ENCODE results near the gene MC1R. TPM values are rescaled to one million over a fixed set of nuclear protein-coding genes. Genes with fewer than 3 reads are reported as not detected.

Gene MC1R
- total RNA-seq, 1 donor from 2014 or later, result 2.9 TPM

GRCh38 chr16:89907055-89907814 is 11.4 kb upstream of the MC1R start:
- DNase-seq (ENCODE audit: low spot score), result no peak
- peaks cover 26% of the 10 kb centered on the region for H3K36me3 Mint-ChIP-seq (ENCODE audit: low read depth, unreplicated experiment)
- no peak for TF ChIP-seq CTCF (IDR thresholded peaks at IDR 0.05; ENCODE audit: unreplicated experiment)
- H3K27ac Mint-ChIP-seq (ENCODE audit: unreplicated experiment), result no peak overlapping the region
- peaks cover 6% of the 10 kb centered on the region for H3K27me3 Mint-ChIP-seq (ENCODE audit: unreplicated experiment)
- H3K4me1 Mint-ChIP-seq (ENCODE audit: unreplicated experiment), result no peaks in the 10 kb centered on the region
- H3K4me3 Mint-ChIP-seq (ENCODE audit: unreplicated experiment), result no peak overlapping the region
- no peaks in the 10 kb centered on the region for H3K9me3 Mint-ChIP-seq (ENCODE audit: unreplicated experiment)

GRCh38 chr16:89908236-89908635 is 10.4 kb upstream of the MC1R start:
- TF ChIP-seq CTCF (IDR thresholded peaks at IDR 0.05; ENCODE audit: unreplicated experiment), result no peak
- Mint-ChIP-seq H3K4me1 (ENCODE audit: unreplicated experiment) (no peaks in the 10 kb centered on the region), H3K36me3 (ENCODE audit: low read depth, unreplicated experiment) (peaks cover 26% of the 10 kb centered on the region), H3K4me3 (ENCODE audit: unreplicated experiment) (no peak overlapping the region), H3K27me3 (ENCODE audit: unreplicated experiment) (peaks cover 6% of the 10 kb centered on the region), H3K27ac (ENCODE audit: unreplicated experiment) (no peak overlapping the region), H3K9me3 (ENCODE audit: unreplicated experiment) (no peaks in the 10 kb centered on the region)
- no peak for DNase-seq (ENCODE audit: low spot score)

GRCh38 chr16:89909777-89910716 is 8.6 kb upstream of the MC1R start:
- Mint-ChIP-seq H3K36me3 (ENCODE audit: low read depth, unreplicated experiment) (peaks cover 33% of the 10 kb centered on the region), H3K4me3 (ENCODE audit: unreplicated experiment) (no peak overlapping the region), H3K9me3 (ENCODE audit: unreplicated experiment) (no peaks in the 10 kb centered on the region), H3K27ac (ENCODE audit: unreplicated experiment) (no peak overlapping the region), H3K4me1 (ENCODE audit: unreplicated experiment) (no peaks in the 10 kb centered on the region), H3K27me3 (ENCODE audit: unreplicated experiment) (peaks cover 12% of the 10 kb centered on the region)
- peak; percentile 86 for TF ChIP-seq CTCF (IDR thresholded peaks at IDR 0.05; ENCODE audit: unreplicated experiment)
- DNase-seq (ENCODE audit: low spot score), result peak; percentile 83

GRCh38 chr16:89910717-89911354 is 7.8 kb upstream of the MC1R start:
- Mint-ChIP-seq H3K4me3 (ENCODE audit: unreplicated experiment) (no peak overlapping the region), H3K27ac (ENCODE audit: unreplicated experiment) (no peak overlapping the region), H3K36me3 (ENCODE audit: low read depth, unreplicated experiment) (peaks cover 25% of the 10 kb centered on the region), H3K4me1 (ENCODE audit: unreplicated experiment) (no peaks in the 10 kb centered on the region), H3K27me3 (ENCODE audit: unreplicated experiment) (peaks cover 13% of the 10 kb centered on the region), H3K9me3 (ENCODE audit: unreplicated experiment) (no peaks in the 10 kb centered on the region)
- TF ChIP-seq CTCF (IDR thresholded peaks at IDR 0.05; ENCODE audit: unreplicated experiment), result no peak
- DNase-seq (ENCODE audit: low spot score), result no peak
